Suprapubic skin (tissue), 4 donors: Measurements from ENCODE around the gene RGMA. TPM values are rescaled to one million over a fixed set of nuclear protein-coding genes. Genes with fewer than 3 reads are reported as not detected.

Experiments used
- DNase-seq, 2 donors: peaks; one replicate each; pipeline ENCODE4 v3.0.0-alpha.2; 2019; ENCODE audit warnings: low spot score in 2 of 2
- H3K27ac ChIP-seq: fragments of 200-600 bp; sonication (generic); one replicate; pipeline ENCODE4 v1.5.1; 2019
- H3K27me3 ChIP-seq: fragments of 200-600 bp; sonication (generic); one replicate; pipeline ENCODE4 v1.5.1; 2019
- H3K36me3 ChIP-seq: fragments of 200-600 bp; sonication (generic); one replicate; pipeline ENCODE4 v1.5.1; 2019
- H3K4me1 ChIP-seq: fragments of 200-600 bp; sonication (generic); one replicate; pipeline ENCODE4 v1.5.1; 2019
- H3K4me3 ChIP-seq: fragments of 200-600 bp; sonication (generic); one replicate; pipeline ENCODE4 v1.5.1; 2019; ENCODE audit warnings: mild to moderate bottlenecking
- H3K9me3 ChIP-seq: fragments of 200-600 bp; sonication (generic); one replicate; pipeline ENCODE4 v1.5.1; 2019
- CTCF ChIP-seq, 2 donors: fragments of 200-600 bp in 1 of 2; fragments of 450-650 bp in 1 of 2; sonication (generic) in 1 of 2; IDR thresholded peaks; one replicate each; pipeline ENCODE4 v1.5.1; 2016 to 2019; ENCODE audit warnings: antibody characterized with exemption in 2 of 2, mild to moderate bottlenecking in 1 of 2, moderate library complexity in 1 of 2
- EP300 ChIP-seq: sonication (generic); formaldehyde crosslinking; IDR thresholded peaks from one replicate; pipeline ENCODE4 v1.6.1; 2017; ENCODE audit warnings: antibody characterized with exemption
- POLR2A ChIP-seq, 2 donors: fragments of 450-650 bp; IDR thresholded peaks; one replicate each; pipeline ENCODE4 v1.6.1; 2017; ENCODE audit warnings: antibody characterized with exemption in 2 of 2, mild to moderate bottlenecking in 2 of 2, moderate library complexity in 2 of 2
- POLR2AphosphoS5 ChIP-seq, 3 donors: sonication (generic); formaldehyde crosslinking; IDR thresholded peaks; one replicate each; pipeline ENCODE4 v1.6.1; 2017; ENCODE audit warnings: antibody characterized with exemption in 3 of 3
- WGBS: methylation state at CpG from one replicate; pipeline ENCODE4 v1.1.5; 2018; 5-methylcytosine and 5-hydroxymethylcytosine counted together
- total RNA-seq, 4 donors: library from RNA; depleted of rRNA; stranded (reverse); fragments of >200 nt; gene quantifications; one replicate each; pipeline ENCODE4 v1.1.0, GENCODE V29; 2016

The RGMA gene
- total RNA-seq, 4 donors from 2014 or later = 11.1 to 18.7 (median 15.6) TPM

GRCh38 chr15:93121973-93122910, 33.2 kb upstream of the RGMA start:
- DNase-seq = no peak
- Histone ChIP-seq H3K27me3 (no peaks in the 10 kb centered on the region), H3K4me1 (peaks cover 5% of the 10 kb centered on the region), H3K4me3 (no peak overlapping the region), H3K9me3 (no peaks in the 10 kb centered on the region), H3K36me3 (no peaks in the 10 kb centered on the region), H3K27ac (no peak overlapping the region)
- 67% methylated on average over 20 of the region's 20 CpGs for WGBS
- no peak for TF ChIP-seq EP300
- TF ChIP-seq POLR2A (IDR thresholded peaks at IDR 0.05) = no peak
- no peak for TF ChIP-seq POLR2AphosphoS5 (IDR thresholded peaks at IDR 0.05)
- TF ChIP-seq CTCF (IDR thresholded peaks at IDR 0.05) = no peak

- WGBS = 84% methylated on average over 5 of the region's 5 CpGs
- DNase-seq = no peak
Observed at GRCh38 chr15:93121107-93121506, 32.1 kb upstream of the RGMA start.

GRCh38 chr15:93118904-93119303, 29.9 kb upstream of the RGMA start:
- no peaks in the 10 kb centered on the region for H3K27me3 ChIP-seq
- 87% methylated on average over 3 of the region's 3 CpGs for WGBS

More at GRCh38 chr15:93121107-93121506, 32.1 kb upstream of the RGMA start:
- TF ChIP-seq POLR2AphosphoS5 (IDR thresholded peaks at IDR 0.05) (no peak), POLR2A (IDR thresholded peaks at IDR 0.05) (no peak), CTCF (IDR thresholded peaks at IDR 0.05) (no peak), EP300 (no peak)
- H3K4me3 ChIP-seq = no peak overlapping the region
- H3K4me1 ChIP-seq = no peaks in the 10 kb centered on the region
- no peaks in the 10 kb centered on the region for H3K27me3 ChIP-seq
- H3K9me3 ChIP-seq = no peaks in the 10 kb centered on the region
- H3K36me3 ChIP-seq = no peaks in the 10 kb centered on the region
- no peak overlapping the region for H3K27ac ChIP-seq

GRCh38 chr15:93111451-93111850, 22.4 kb upstream of the RGMA start:
- DNase-seq = no peak
- Histone ChIP-seq H3K27me3 (peaks cover 5% of the 10 kb centered on the region), H3K36me3 (no peaks in the 10 kb centered on the region), H3K4me3 (no peak overlapping the region), H3K4me1 (no peaks in the 10 kb centered on the region), H3K27ac (no peak overlapping the region), H3K9me3 (no peaks in the 10 kb centered on the region)
- TF ChIP-seq POLR2A (IDR thresholded peaks at IDR 0.05) (no peak), EP300 (no peak), POLR2AphosphoS5 (IDR thresholded peaks at IDR 0.05) (no peak), CTCF (IDR thresholded peaks at IDR 0.05) (no peak)
- WGBS = 83% methylated on average over 5 of the region's 5 CpGs

More at GRCh38 chr15:93118904-93119303, 29.9 kb upstream of the RGMA start:
- no peaks in the 10 kb centered on the region for H3K9me3 ChIP-seq
- no peak overlapping the region for H3K27ac ChIP-seq
- H3K36me3 ChIP-seq = no peaks in the 10 kb centered on the region
- no peak for DNase-seq
- no peak overlapping the region for H3K4me3 ChIP-seq
- no peak for TF ChIP-seq POLR2A (IDR thresholded peaks at IDR 0.05)
- no peak for TF ChIP-seq POLR2AphosphoS5 (IDR thresholded peaks at IDR 0.05)
- TF ChIP-seq EP300 = no peak
- no peak for TF ChIP-seq CTCF (IDR thresholded peaks at IDR 0.05)
- H3K4me1 ChIP-seq = no peaks in the 10 kb centered on the region

GRCh38 chr15:93110502-93111040, 21.6 kb upstream of the RGMA start:
- Histone ChIP-seq H3K9me3 (no peaks in the 10 kb centered on the region), H3K27ac (no peak overlapping the region), H3K4me1 (no peaks in the 10 kb centered on the region), H3K27me3 (peaks cover 5% of the 10 kb centered on the region), H3K4me3 (no peak overlapping the region), H3K36me3 (no peaks in the 10 kb centered on the region)
- no peak for TF ChIP-seq CTCF (IDR thresholded peaks at IDR 0.05)
- no peak for TF ChIP-seq POLR2A (IDR thresholded peaks at IDR 0.05)
- no peak for TF ChIP-seq POLR2AphosphoS5 (IDR thresholded peaks at IDR 0.05)
- no peak for TF ChIP-seq EP300
- no peak for DNase-seq
- WGBS = 86% methylated on average over 5 of the region's 5 CpGs
